Hypothalamus (tissue), 51 donors: ENCODE data around the gene ERVW-1.
"Not testable (repeated sequence)": the region's sequence is repeated elsewhere in the genome, so short reads cannot be mapped to it uniquely, and the experiment has no call there.

Experiments used
- DNase-seq, 51 donors: peaks; one replicate each; lab custom pipeline; 2025; lab: John Stamatoyannopoulos, UW

Gene ERVW-1

GRCh38 chr7:92477681-92478080 is at the start of gene ERVW-1:
Gene ERVW-1, minus strand, starts transcription at chr7:92477946. Its CDS starts 7,565 bp downstream, at chr7:92470381.
- DNase-seq: not testable (repeated sequence)

- DNase-seq: no peak
Measured at GRCh38 chr7:92523110-92523509, 45.4 kb upstream of the ERVW-1 start.

- no peak for DNase-seq
Measured at GRCh38 chr7:92520024-92520423, 42.3 kb upstream of the ERVW-1 start.

- no peak for DNase-seq
Measured at GRCh38 chr7:92517631-92518030, 39.9 kb upstream of the ERVW-1 start.

GRCh38 chr7:92513167-92513902 is 35.6 kb upstream of the ERVW-1 start:
- DNase-seq: no peak

GRCh38 chr7:92508946-92509345 is 31.2 kb upstream of the ERVW-1 start:
- DNase-seq: no peak

- no peak for DNase-seq
Measured at GRCh38 chr7:92506363-92506762, 28.6 kb upstream of the ERVW-1 start.

GRCh38 chr7:92504563-92504962 is 26.8 kb upstream of the ERVW-1 start:
- DNase-seq: no peak

GRCh38 chr7:92503767-92504166 is 26.0 kb upstream of the ERVW-1 start:
- no peak for DNase-seq

GRCh38 chr7:92498557-92498956 is 20.8 kb upstream of the ERVW-1 start:
- no peak for DNase-seq

GRCh38 chr7:92496876-92497275 is 19.1 kb upstream of the ERVW-1 start:
- DNase-seq: no peak

- no peak for DNase-seq
Measured at GRCh38 chr7:92489634-92490033, 11.9 kb upstream of the ERVW-1 start.

- DNase-seq: no peak
Measured at GRCh38 chr7:92487804-92488203, 10.1 kb upstream of the ERVW-1 start.

- no peak for DNase-seq
Measured at GRCh38 chr7:92485974-92486373, 8.2 kb upstream of the ERVW-1 start.

GRCh38 chr7:92485267-92485892 is 7.6 kb upstream of the ERVW-1 start:
- no peak for DNase-seq

- not testable (repeated sequence) for DNase-seq
Measured at GRCh38 chr7:92484226-92484625, 6.5 kb upstream of the ERVW-1 start.

- not testable (repeated sequence) for DNase-seq
Measured at GRCh38 chr7:92483624-92484023, 5.9 kb upstream of the ERVW-1 start.

GRCh38 chr7:92479146-92479545 is 1.4 kb upstream of the ERVW-1 start:
- not testable (repeated sequence) for DNase-seq

GRCh38 chr7:92478711-92479110 is 965 bp upstream of the ERVW-1 start:
- no peak for DNase-seq

GRCh38 chr7:92478095-92478494 is 349 bp upstream of the ERVW-1 start:
- no peak for DNase-seq

GRCh38 chr7:92475851-92476590 is 1.7 kb downstream of the ERVW-1 start:
- not testable (repeated sequence) for DNase-seq
